ENCODE measurements around the gene CYP2U1.
"Not testable (repeated sequence)": the region's sequence is repeated elsewhere in the genome, so short reads cannot be mapped to it uniquely, and the experiment has no call there.

DNA sequence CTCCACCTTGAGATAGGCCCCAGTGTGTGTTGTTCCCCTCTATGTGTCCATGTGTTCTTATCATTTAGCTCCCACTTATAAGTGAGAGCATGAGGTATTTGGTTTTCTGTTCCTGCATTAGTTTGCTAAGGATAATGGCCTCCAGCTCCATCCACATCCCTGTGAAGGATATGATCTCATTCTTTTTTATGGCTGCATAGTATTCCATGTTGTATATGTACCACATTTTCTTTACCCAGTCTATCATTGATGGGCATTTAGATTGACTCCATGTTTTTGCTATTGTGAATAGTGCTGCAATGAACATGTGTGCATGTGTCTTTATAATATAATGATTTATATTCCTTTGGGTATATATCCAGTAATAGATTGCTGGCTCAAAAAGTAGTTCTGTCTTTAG, 36.2 kb downstream of the CYP2U1 start:
- not testable (repeated sequence) for TF ChIP-seq POLR2AphosphoS5, POLR2A (IDR thresholded peaks at IDR 0.05; ENCODE audit: low read depth, low read length)
